B cell (primary cell): ENCODE results near the gene ASPHD2. TPM values are rescaled to one million over a fixed set of nuclear protein-coding genes. Genes with fewer than 3 reads are reported as not detected.

ENCODE experiments used
- ATAC-seq: fragments of 200-7000 bp; cut with Tn5 transposase; one replicate; pipeline ENCODE4 v1.10.0; 2021; ENCODE audit warnings: low read depth, mild to moderate bottlenecking, moderate number of reproducible peaks, moderate library complexity
- CTCF ChIA-PET: fragments of 350-600 bp; sonication (Branson Sonifier 250); formaldehyde crosslinking; loops from one replicate; lab custom pipeline; 2021; ENCODE audit warnings: antibody characterized with exemption, inconsistent platforms; lab: Charles Lee
- POLR2A ChIA-PET: fragments of 350-600 bp; sonication (Branson Sonifier 250); formaldehyde crosslinking; loops from one replicate; lab custom pipeline; 2021; ENCODE audit warnings: antibody characterized with exemption; lab: Charles Lee
- DNase-seq: peaks from one replicate; pipeline ENCODE4 v3.0.0; 2013
- H2AFZ ChIP-seq: 2 replicates; pipeline ENCODE4 v1.6.1; 2012; ENCODE audit warnings: mild to moderate bottlenecking, low read depth, low read length; ENCODE audit not compliant: insufficient read depth, poor library complexity, severe bottlenecking
- H3K27ac ChIP-seq, 2 donors: 1 replicate in 1 of 2; 2 replicates in 1 of 2; pipeline ENCODE4 v1.5.1; 2012 to 2013; ENCODE audit warnings: low read length in 2 of 2, mild to moderate bottlenecking in 2 of 2, moderate library complexity in 1 of 2
- H3K27me3 ChIP-seq, 4 experiments: fragments of 200-600 bp in 1 of 4; sonication (generic) in 1 of 4; replicated peaks in 1 of 4; 1 replicate in 2 of 4; 2 replicates in 2 of 4; pipeline versions ENCODE4 v1.6.1 to v1.7.0; 2013 to 2016; ENCODE audit warnings: low read length in 3 of 4, mild to moderate bottlenecking in 2 of 4, mixed read lengths in 1 of 4, moderate library complexity in 1 of 4; ENCODE audit not compliant: insufficient read depth in 4 of 4, control insufficient read depth in 3 of 4; ENCODE audit errors: control extremely low read depth in 1 of 4
- H3K36me3 ChIP-seq, 2 experiments: replicated peaks in 1 of 2; 1 replicate in 1 of 2; 2 replicates in 1 of 2; pipeline versions ENCODE4 v1.6.1 to v1.7.1; 2013; ENCODE audit warnings: low read length in 1 of 2; ENCODE audit not compliant: insufficient read depth in 2 of 2, control insufficient read depth in 1 of 2; ENCODE audit errors: control extremely low read depth in 1 of 2, extremely low read depth in 1 of 2
- H3K4me1 ChIP-seq, 2 donors: fragments of 200-600 bp in 1 of 2; sonication (generic) in 1 of 2; 1 replicate in 1 of 2; 2 replicates in 1 of 2; pipeline versions ENCODE4 v1.5.1 to v1.6.1; 2013 to 2017; ENCODE audit warnings: low read length in 2 of 2; ENCODE audit not compliant: control insufficient read depth in 2 of 2, insufficient read depth in 2 of 2
- H3K4me2 ChIP-seq: replicated peaks from 2 replicates; pipeline ENCODE3; 2012; ENCODE audit warnings: mild to moderate bottlenecking, low read depth, low read length; ENCODE audit not compliant: poor library complexity, severe bottlenecking
- H3K4me3 ChIP-seq, 5 experiments: fragments of 200-600 bp in 1 of 5; sonication (generic) in 1 of 5; 1 replicate in 3 of 5; 2 replicates in 2 of 5; pipeline versions ENCODE4 v1.5.1 to v1.7.0; 2011 to 2016; ENCODE audit warnings: low read length in 4 of 5, mild to moderate bottlenecking in 4 of 5, low read depth in 2 of 5, control low read depth in 1 of 5, moderate library complexity in 1 of 5; ENCODE audit not compliant: insufficient read depth in 1 of 5; ENCODE audit errors: control extremely low read depth in 1 of 5, extremely low read depth in 1 of 5
- H3K79me2 ChIP-seq: fragments of 200-600 bp; sonication (generic); one replicate; pipeline ENCODE4 v1.6.0; 2016; ENCODE audit warnings: low read length; ENCODE audit not compliant: control insufficient read depth, insufficient read depth
- H3K9ac ChIP-seq: fragments of 200-600 bp; sonication (generic); 2 replicates; pipeline ENCODE4 v1.6.1; 2017; ENCODE audit warnings: mild to moderate bottlenecking, low read length, moderate library complexity
- H3K9me3 ChIP-seq, 3 donors: one replicate each; pipeline versions ENCODE4 v1.6.1 to v1.7.1; 2013; ENCODE audit warnings: low read length in 2 of 3; ENCODE audit not compliant: control insufficient read depth in 2 of 3, insufficient read depth in 1 of 3; ENCODE audit errors: control extremely low read depth in 1 of 3
- H4K20me1 ChIP-seq: 2 replicates; pipeline ENCODE4 v1.6.0; 2012; ENCODE audit warnings: mild to moderate bottlenecking, low read length; ENCODE audit not compliant: insufficient read depth, control insufficient read depth, poor library complexity, severe bottlenecking
- H3K27ac Mint-ChIP-seq: one replicate; pipeline ENCODE4 v1.8.0; 2021; ENCODE audit warnings: mixed read lengths
- H3K27me3 Mint-ChIP-seq: one replicate; pipeline ENCODE4 v1.8.0; 2021; ENCODE audit warnings: mixed read lengths
- H3K4me1 Mint-ChIP-seq: one replicate; pipeline ENCODE4 v1.8.0; 2021; ENCODE audit warnings: mixed read lengths
- H3K4me3 Mint-ChIP-seq: one replicate; pipeline ENCODE4 v1.8.0; 2021; ENCODE audit warnings: mixed read lengths
- H3K9me3 Mint-ChIP-seq: one replicate; pipeline ENCODE4 v1.8.0; 2022; ENCODE audit warnings: mixed read lengths; ENCODE audit not compliant: insufficient read depth
- CTCF ChIP-seq: fragments of 200-600 bp; IDR thresholded peaks from one replicate; pipeline ENCODE4 v1.8.0; 2022; ENCODE audit warnings: antibody characterized with exemption, mild to moderate bottlenecking
- EZH2 ChIP-seq: IDR thresholded peaks from 2 replicates; pipeline ENCODE4 v1.6.1; 2012; ENCODE audit warnings: borderline replicate concordance, low read depth, mild to moderate bottlenecking, moderate library complexity, low read length; ENCODE audit not compliant: insufficient read depth, poor library complexity, severe bottlenecking
- WGBS: methylation state at CpG from one replicate; pipeline ENCODE4 v1.1.5; 2013; ENCODE audit warnings: missing lambda C conversion rate; ENCODE audit not compliant: insufficient coverage; 5-methylcytosine and 5-hydroxymethylcytosine counted together
- intact Hi-C: fragments of 100-400 bp; cut with micrococcal nuclease; formaldehyde crosslinking; loops from one replicate; pipeline ENCODE4 v1.10.0; 2022
- polyA plus RNA-seq: library from polyadenylated mRNA; depleted of rRNA; stranded (reverse); fragments of >200 nt; gene quantifications from 2 replicates; pipeline ENCODE4 v1.2.3, GENCODE V29; 2012
- total RNA-seq, 2 donors: library from RNA; stranded (reverse); fragments of 120-200 nt in 1 of 2; gene quantifications; 1 replicate in 1 of 2; 2 replicates in 1 of 2; pipeline versions ENCODE4 v1.2.3 to v1.2.4, GENCODE V29; 2013 to 2022

The ASPHD2 gene
- total and polyA plus RNA-seq, 2 donors (not counting 1 experiment from before 2014, with no cell fraction given) = 5.7 to 7.3 TPM

- ATAC-seq (no peak), DNase-seq (no peak)
- Histone ChIP-seq H3K4me1 (no peaks in the 10 kb centered on the region), H4K20me1 (no peaks in the 10 kb centered on the region), H3K79me2 (no peaks in the 10 kb centered on the region), H3K27ac (no peak overlapping the region), H3K9ac (no peak overlapping the region), H3K4me2 (no peak overlapping the region), H3K36me3 (no peaks in the 10 kb centered on the region), H3K9me3 (no peaks in the 10 kb centered on the region), H3K27me3 (peaks cover 0 to 8% (median under 1%) of the 10 kb centered on the region in 4 experiments), H3K4me3 (no peak overlapping the region), H2AFZ (no peak overlapping the region)
- no peak overlapping the region for H3K27ac Mint-ChIP-seq
- no peak overlapping the region for H3K4me3 Mint-ChIP-seq
- no peaks in the 10 kb centered on the region for H3K9me3 Mint-ChIP-seq
- no CpG with 5 or more reads among the region's 1 CpG for WGBS
- ChIA-PET CTCF (interaction anchor here (0.9 to 9.9 kb wide), 2 partner anchors 67 to 271 kb away, joined by 3 to 179 read pairs; no protein-coding TSS in a partner anchor), POLR2A (no interaction called here)
- H3K4me1 Mint-ChIP-seq = no peaks in the 10 kb centered on the region
- intact Hi-C loops = no loop called here
- H3K27me3 Mint-ChIP-seq = peaks cover 9% of the 10 kb centered on the region
- TF ChIP-seq EZH2 (no peak), CTCF (no peak)
These were observed 34.3 kb upstream of the ASPHD2 start for GRCh38 chr22:26394777-26395176.

GRCh38 chr22:26395926-26396325 is 33.1 kb upstream of the ASPHD2 start:
- H3K27ac ChIP-seq = no peak overlapping the region
- H3K4me1 ChIP-seq = no peaks in the 10 kb centered on the region
- ChIA-PET POLR2A (no interaction called here), CTCF (interaction anchor here (0.7 to 9.9 kb wide), 3 partner anchors 46 to 85 kb away, joined by 3 to 179 read pairs (median 3); no protein-coding TSS in a partner anchor)
- no peak for TF ChIP-seq CTCF
- no peak for TF ChIP-seq EZH2
- H3K36me3 ChIP-seq = no peaks in the 10 kb centered on the region
- intact Hi-C loops = no loop called here
- Mint-ChIP-seq H3K9me3 (no peaks in the 10 kb centered on the region), H3K4me1 (no peaks in the 10 kb centered on the region), H3K27ac (no peak overlapping the region), H3K27me3 (peaks cover 9% of the 10 kb centered on the region), H3K4me3 (no peak overlapping the region)
- H3K79me2 ChIP-seq = no peaks in the 10 kb centered on the region
- no peaks in the 10 kb centered on the region for H3K9me3 ChIP-seq
- H2AFZ ChIP-seq = no peak overlapping the region
- H3K27me3 ChIP-seq = peaks cover 0 to 8% (median 0%) of the 10 kb centered on the region in 4 experiments
- 90% methylated on average over 4 of the region's 5 CpGs for WGBS
- H3K4me2 ChIP-seq = no peak overlapping the region
- DNase-seq = no peak
- no peaks in the 10 kb centered on the region for H4K20me1 ChIP-seq
- H3K9ac ChIP-seq = no peak overlapping the region
- ATAC-seq = no peak
- H3K4me3 ChIP-seq = no peak overlapping the region
